ENCODE results near the gene ZNF148.

ZNF148 gene

DNA sequence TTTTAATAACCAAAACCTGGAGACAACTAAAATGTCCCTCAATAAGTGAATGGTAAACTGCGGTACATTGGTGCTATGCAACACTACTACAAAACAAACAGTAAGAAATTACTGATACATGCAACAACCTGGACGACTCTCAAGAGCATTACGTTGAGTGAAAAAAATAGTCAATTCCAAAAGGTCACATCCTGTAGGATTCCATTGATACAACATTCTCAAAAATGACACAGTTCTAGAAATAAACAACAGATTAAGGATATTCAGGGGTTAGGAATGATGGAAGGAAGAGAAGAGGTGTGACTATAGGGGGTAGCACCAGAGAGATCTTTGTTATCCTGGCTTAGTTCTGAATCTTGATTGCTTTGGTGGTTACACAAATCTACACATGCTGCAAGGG is 72.2 kb downstream of the ZNF148 start:
- TF ChIP-seq ZNF292 (tag by site-specific recombination; IDR thresholded peaks at IDR 0.05; ENCODE audit: borderline replicate concordance, low read depth), result no peak
- no peak for TF ChIP-seq INSM2 (tag by site-specific recombination; IDR thresholded peaks at IDR 0.05)
- TF ChIP-seq ZNF391 (tag by site-specific recombination; IDR thresholded peaks at IDR 0.05; ENCODE audit: borderline replicate concordance, low read depth), result no peak
- TF ChIP-seq, protein P1, sequence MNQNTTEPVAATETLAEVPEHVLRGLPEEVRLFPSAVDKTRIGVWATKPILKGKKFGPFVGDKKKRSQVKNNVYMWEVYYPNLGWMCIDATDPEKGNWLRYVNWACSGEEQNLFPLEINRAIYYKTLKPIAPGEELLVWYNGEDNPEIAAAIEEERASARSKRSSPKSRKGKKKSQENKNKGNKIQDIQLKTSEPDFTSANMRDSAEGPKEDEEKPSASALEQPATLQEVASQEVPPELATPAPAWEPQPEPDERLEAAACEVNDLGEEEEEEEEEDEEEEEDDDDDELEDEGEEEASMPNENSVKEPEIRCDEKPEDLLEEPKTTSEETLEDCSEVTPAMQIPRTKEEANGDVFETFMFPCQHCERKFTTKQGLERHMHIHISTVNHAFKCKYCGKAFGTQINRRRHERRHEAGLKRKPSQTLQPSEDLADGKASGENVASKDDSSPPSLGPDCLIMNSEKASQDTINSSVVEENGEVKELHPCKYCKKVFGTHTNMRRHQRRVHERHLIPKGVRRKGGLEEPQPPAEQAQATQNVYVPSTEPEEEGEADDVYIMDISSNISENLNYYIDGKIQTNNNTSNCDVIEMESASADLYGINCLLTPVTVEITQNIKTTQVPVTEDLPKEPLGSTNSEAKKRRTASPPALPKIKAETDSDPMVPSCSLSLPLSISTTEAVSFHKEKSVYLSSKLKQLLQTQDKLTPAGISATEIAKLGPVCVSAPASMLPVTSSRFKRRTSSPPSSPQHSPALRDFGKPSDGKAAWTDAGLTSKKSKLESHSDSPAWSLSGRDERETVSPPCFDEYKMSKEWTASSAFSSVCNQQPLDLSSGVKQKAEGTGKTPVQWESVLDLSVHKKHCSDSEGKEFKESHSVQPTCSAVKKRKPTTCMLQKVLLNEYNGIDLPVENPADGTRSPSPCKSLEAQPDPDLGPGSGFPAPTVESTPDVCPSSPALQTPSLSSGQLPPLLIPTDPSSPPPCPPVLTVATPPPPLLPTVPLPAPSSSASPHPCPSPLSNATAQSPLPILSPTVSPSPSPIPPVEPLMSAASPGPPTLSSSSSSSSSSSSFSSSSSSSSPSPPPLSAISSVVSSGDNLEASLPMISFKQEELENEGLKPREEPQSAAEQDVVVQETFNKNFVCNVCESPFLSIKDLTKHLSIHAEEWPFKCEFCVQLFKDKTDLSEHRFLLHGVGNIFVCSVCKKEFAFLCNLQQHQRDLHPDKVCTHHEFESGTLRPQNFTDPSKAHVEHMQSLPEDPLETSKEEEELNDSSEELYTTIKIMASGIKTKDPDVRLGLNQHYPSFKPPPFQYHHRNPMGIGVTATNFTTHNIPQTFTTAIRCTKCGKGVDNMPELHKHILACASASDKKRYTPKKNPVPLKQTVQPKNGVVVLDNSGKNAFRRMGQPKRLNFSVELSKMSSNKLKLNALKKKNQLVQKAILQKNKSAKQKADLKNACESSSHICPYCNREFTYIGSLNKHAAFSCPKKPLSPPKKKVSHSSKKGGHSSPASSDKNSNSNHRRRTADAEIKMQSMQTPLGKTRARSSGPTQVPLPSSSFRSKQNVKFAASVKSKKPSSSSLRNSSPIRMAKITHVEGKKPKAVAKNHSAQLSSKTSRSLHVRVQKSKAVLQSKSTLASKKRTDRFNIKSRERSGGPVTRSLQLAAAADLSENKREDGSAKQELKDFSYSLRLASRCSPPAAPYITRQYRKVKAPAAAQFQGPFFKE (tag by site-specific recombination; IDR thresholded peaks at IDR 0.05; ENCODE audit: borderline replicate concordance), result no peak
- no peak for TF ChIP-seq HOXD13 (CRISPR knock-in tag; IDR thresholded peaks at IDR 0.05; ENCODE audit: borderline replicate concordance)
- TF ChIP-seq, protein P2, sequence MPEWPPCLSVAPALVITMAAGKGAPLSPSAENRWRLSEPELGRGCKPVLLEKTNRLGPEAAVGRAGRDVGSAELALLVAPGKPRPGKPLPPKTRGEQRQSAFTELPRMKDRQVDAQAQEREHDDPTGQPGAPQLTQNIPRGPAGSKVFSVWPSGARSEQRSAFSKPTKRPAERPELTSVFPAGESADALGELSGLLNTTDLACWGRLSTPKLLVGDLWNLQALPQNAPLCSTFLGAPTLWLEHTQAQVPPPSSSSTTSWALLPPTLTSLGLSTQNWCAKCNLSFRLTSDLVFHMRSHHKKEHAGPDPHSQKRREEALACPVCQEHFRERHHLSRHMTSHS (tag by site-specific recombination; IDR thresholded peaks at IDR 0.05), result no peak
- TF ChIP-seq ZEB2 (tag by site-specific recombination; IDR thresholded peaks at IDR 0.05), result no peak
- TF ChIP-seq ZBTB11 (tag by site-specific recombination; conservative IDR thresholded peaks at IDR 0.05; ENCODE audit: low read depth), result no peak
- no peak for TF ChIP-seq ZNF394 (tag by site-specific recombination; IDR thresholded peaks at IDR 0.05; ENCODE audit: borderline replicate concordance)
- TF ChIP-seq ZNF654 (tag by site-specific recombination; IDR thresholded peaks at IDR 0.05; ENCODE audit: low read depth), result no peak
- TF ChIP-seq ZNF112 (tag by site-specific recombination; IDR thresholded peaks at IDR 0.05), result no peak
- TF ChIP-seq ZNF169 (tag by site-specific recombination; IDR thresholded peaks at IDR 0.05), result no peak
- no peak for TF ChIP-seq ZNF629 (tag by site-specific recombination; IDR thresholded peaks at IDR 0.05)
- no peak for TF ChIP-seq ZNF23 (tag by site-specific recombination; IDR thresholded peaks at IDR 0.05; ENCODE audit: borderline replicate concordance)
- TF ChIP-seq ZNF704 (tag by site-specific recombination; IDR thresholded peaks at IDR 0.05), result no peak
- no peak for TF ChIP-seq ZNF624 (tag by site-specific recombination; IDR thresholded peaks at IDR 0.05)
- no peak for TF ChIP-seq PRDM1 (tag by site-specific recombination; IDR thresholded peaks at IDR 0.05)
- no peak for TF ChIP-seq ZNF146 (tag by site-specific recombination; IDR thresholded peaks at IDR 0.05)
- TF ChIP-seq BCL11B (tag by site-specific recombination; IDR thresholded peaks at IDR 0.05; ENCODE audit: low read depth), result no peak
- TF ChIP-seq, protein P3, sequence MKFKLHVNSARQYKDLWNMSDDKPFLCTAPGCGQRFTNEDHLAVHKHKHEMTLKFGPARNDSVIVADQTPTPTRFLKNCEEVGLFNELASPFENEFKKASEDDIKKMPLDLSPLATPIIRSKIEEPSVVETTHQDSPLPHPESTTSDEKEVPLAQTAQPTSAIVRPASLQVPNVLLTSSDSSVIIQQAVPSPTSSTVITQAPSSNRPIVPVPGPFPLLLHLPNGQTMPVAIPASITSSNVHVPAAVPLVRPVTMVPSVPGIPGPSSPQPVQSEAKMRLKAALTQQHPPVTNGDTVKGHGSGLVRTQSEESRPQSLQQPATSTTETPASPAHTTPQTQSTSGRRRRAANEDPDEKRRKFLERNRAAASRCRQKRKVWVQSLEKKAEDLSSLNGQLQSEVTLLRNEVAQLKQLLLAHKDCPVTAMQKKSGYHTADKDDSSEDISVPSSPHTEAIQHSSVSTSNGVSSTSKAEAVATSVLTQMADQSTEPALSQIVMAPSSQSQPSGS (tag by site-specific recombination; IDR thresholded peaks at IDR 0.05; ENCODE audit: low read depth), result no peak
- ChIA-PET CTCF (no interaction called here), POLR2A (no interaction called here)
- Histone ChIP-seq H3K36me3 (ENCODE audit: control insufficient read depth in 2 of 2, insufficient read depth in 1 of 2, low read length in 2 of 2) (peaks cover 0 to 14% of the 10 kb centered on the region in 2 experiments; a peak in 1 of 3 replicates), H3K27ac (ENCODE audit: extremely low read depth, low read depth, low read length) (no peak overlapping the region), H3K4me3 (ENCODE audit: low read depth, low read length) (no peak overlapping the region), H3K9me3 (ENCODE audit: control insufficient read depth, insufficient read depth, low read depth, low read length) (no peaks in the 10 kb centered on the region), H3K4me1 (ENCODE audit: control insufficient read depth, insufficient read depth, low read length) (no peaks in the 10 kb centered on the region)

All from HEK293 (cell line).